HG03565 (cell line): Measurements from ENCODE around the gene TUBGCP2.

ENCODE experiments used
- ATAC-seq: cut with Tn5 transposase; IDR thresholded peaks from one replicate; pipeline ENCODE4 v1.9.1; 2021; ENCODE audit warnings: mild to moderate bottlenecking, moderate library complexity; ENCODE audit not compliant: unreplicated experiment

The TUBGCP2 gene

DNA sequence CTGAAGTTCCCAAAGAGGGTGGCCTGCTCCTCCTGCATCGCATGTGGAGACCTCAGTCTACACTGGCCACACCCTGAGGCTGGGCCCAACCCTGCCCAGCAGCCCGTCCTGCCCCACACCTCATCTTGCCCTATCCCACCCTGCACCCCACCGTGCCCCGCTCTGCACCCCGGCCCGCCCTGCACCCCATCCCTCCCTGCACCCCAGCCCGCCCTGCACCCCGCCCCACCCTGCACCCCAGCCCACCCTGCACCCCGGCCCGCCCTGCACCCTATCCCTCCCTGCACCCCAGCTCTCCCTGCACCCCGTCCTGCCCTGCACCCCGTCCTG, 56.5 kb downstream of the TUBGCP2 start:
- ATAC-seq = no peak

DNA sequence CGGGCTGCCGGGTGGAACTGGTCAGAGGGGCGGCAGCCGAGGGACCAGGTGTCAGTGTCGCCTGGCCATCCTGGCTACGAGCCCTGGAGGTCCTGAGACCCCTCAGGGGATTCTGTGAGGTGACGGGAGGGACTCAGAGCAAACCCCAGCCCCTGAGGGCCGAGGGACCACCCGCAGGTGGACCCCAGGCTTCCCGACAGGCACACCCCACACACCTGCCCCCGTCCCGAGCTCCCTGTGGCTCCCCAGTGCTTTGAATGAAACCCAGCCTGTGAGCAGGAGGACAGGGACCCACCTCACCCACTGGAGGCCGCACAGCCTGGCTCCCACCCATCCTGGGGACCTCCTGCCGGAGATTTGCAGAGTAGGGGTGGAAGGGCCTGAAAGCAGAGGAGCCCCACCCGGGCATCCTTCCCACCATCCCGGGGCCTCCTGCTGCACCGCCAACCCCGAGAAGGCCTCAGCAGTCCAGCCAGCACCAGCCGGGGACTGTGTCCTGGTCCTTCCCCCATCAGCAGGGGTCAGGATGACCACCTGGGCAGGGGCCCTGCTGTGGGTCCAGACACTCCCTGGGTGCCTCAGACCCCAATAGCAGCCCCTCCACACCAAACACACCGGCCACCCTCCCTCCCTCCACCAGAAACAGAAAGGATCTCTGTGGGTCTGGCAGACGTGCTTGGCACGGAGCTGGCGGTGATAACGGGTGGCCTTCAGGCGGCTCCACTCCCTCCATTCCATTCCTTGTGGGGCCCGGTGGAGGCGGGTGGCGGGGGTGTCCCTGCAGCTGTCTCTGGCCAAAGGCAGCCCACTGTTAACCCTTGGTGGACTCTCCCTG, 57.1 kb downstream of the TUBGCP2 start:
- ATAC-seq = no peak

DNA sequence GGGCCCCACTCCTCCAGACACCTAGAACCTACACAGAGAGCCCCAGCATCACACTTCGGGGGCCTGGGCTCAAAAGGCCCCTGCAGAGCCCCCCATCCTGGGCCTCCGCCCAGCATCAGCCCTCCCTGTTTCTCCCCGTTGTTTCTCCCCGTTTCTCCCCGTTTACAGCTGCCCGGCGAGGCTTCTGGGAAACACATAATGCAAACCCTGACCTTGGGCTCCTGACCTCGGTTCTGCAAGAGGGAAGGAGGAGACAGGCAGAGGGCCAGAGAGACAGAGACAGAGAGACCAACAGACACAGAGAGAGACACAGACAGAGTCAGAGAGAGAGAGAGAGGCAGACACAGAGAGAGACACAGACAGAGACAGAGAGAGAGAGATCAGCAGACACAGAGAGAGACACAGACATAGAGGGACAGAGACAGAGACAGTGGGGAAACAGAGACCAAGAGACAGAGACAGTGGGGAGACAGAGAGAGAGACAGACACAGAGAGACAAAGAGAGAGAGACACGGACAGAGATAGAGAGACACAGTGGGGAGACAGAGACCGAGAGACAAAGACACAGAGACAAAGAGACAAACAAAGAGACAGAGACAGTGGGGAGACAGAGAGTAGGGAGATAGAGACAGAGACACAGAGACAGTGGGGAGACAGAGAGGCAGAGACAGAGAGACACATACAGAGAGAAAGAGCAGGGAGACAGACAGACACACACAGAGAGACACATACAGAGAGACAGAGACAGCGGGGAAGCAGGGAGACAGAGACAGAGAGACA, 58.5 kb downstream of the TUBGCP2 start:
- ATAC-seq = no peak

DNA sequence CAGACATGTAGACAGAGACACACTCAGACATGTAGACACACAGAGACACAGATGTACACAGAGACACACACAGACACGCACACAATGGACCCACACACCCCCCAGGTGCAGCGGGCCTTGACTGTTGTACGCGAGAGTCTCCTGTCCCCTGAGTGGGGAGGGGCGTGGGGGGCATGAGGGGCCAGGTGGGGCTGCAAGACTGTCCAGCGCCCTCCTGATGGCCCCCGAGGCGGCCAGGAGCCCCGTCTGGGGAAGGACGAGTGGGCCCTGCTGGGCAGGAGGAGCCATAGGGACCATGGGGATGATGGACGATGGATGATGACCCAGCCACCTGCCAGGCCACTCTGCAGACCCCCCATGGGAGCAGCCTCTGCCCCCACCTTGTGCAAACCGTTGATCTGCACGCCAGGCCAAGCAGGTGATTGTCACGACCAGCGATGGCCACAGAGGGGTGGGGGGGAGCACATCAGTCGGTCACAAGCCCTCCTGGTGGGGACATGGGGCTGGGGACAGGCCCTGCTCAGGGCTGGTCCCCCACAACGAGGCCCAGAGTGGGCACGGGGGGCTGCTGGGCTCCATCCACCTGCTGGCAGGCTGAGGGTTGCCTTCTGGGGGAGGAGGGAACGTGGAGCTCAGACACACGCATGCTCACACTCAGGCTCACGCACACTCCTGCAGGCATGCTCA, 59.4 kb downstream of the TUBGCP2 start:
- ATAC-seq = no peak

DNA sequence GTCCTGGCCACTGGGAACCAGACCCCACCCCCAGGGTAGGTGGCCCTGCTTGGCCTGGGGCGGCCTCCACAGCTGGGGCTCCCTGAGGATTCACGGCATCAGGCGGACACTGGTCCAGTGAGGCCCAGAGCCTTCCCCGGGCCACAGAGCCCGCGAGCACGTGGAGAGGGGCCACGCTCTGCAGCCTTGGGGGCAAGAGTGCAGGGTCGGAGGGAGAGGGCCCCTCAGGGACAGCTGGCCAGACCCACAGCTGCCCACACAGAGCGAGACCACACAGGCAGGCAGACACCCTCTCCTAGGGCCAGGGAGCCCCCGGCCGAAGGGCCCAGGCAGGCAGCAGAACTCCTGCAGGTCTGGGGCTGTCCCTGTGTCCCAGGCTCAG, 60.3 kb downstream of the TUBGCP2 start:
- ATAC-seq = no peak

DNA sequence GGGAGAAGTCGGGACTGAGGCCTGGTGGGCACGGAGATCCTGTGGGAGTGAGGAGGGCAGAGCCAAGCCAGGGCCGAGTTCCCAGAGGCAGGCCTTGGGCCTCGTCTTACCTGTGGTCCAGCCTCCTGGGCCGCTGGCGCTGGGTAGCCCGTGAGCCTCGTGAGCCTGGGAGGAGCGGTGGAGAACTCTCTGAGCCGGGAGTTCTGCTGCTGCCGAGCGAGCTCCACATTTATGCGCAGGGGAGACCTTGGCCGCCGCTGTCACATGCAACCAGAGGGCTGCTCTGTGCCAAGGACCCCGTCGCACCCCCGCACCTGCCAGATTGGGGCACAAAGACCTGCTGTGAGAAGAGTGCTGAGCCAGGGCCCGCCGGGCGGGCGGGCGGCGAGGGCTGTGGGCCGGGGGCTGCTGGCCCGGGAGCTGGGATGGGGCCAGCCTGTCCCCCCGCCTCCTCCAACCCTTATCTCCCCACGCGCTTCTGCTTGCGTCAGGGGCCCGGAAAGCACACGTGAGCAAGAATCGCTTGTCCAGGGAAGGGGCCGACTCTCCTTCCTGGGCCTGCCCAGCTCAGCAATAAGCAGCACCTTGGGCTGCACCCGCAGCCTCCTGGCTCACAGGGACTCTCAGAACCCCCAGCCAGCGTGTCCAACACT, 60.9 kb downstream of the TUBGCP2 start:
- ATAC-seq = no peak

GRCh38 chr10:133246236-133246626, 62.4 kb downstream of the TUBGCP2 start:
- no peak for ATAC-seq

- no peak for ATAC-seq
These were observed 63.0 kb downstream of the TUBGCP2 start for GRCh38 chr10:133245439-133246235.

GRCh38 chr10:133243593-133243992, 65.1 kb downstream of the TUBGCP2 start:
- no peak for ATAC-seq

- no peak for ATAC-seq
These were observed 65.9 kb downstream of the TUBGCP2 start for GRCh38 chr10:133242611-133243356.

DNA sequence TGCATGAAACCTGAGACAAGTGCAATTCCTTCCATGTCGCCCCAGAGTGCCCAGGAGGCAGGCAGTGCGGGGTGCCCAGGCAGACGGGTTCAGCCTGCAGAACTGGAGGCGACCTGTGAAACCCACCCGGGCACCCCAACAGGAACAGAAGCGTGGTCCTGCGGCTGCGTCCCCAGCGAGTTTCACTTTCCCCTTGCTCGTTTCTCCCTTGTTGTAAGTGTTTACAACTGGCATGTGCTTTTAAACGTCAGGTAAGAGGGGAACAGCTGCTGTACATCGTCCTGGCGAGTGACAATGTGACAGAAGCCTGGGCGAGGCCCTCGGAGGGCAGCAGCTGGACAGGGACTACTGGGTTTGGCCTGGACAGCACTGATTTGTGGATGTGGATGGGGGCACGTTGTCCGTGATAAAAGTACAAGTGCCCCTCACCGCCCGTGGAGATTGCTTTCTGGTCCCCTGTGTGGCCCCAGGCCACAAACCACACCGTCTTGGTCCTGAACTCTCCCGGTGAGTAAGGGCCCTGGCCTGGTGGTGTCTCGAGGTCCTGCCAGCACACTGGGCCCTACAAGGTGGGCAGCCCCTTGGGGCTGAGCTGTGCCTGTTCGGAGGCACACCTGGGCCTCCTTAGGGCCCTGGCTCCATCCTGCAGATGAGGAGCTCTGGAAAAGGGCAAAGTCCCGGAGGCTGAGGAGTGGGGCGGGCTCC, 67.0 kb downstream of the TUBGCP2 start:
- ATAC-seq = peak; percentile 61

- ATAC-seq = no peak
These were observed 68.7 kb downstream of the TUBGCP2 start for GRCh38 chr10:133239990-133240389.

DNA sequence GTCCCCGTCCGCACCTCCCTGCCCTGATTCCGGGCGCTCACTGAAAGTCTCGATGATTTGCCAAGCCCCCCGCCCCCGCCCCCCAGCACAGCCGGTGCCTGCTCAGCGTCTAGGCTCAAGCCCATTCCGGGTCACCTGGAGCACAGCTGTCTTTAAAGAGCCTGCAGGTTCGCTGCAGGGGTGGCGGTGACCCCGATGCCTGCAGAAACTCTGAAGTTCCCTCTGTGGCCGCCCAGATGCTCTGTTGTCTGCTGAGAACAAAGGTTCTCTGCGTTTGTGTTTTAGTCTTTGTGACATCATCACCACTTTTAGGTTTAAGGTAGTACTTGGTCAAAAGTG, 70.2 kb downstream of the TUBGCP2 start:
- no peak for ATAC-seq

GRCh38 chr10:133237588-133238465, 70.8 kb downstream of the TUBGCP2 start, which contains the start of gene VENTX:
Gene VENTX (plus strand): TSS chr10:133237855. CDS start chr10:133237915, 60 bp downstream.
- ATAC-seq = no peak

DNA sequence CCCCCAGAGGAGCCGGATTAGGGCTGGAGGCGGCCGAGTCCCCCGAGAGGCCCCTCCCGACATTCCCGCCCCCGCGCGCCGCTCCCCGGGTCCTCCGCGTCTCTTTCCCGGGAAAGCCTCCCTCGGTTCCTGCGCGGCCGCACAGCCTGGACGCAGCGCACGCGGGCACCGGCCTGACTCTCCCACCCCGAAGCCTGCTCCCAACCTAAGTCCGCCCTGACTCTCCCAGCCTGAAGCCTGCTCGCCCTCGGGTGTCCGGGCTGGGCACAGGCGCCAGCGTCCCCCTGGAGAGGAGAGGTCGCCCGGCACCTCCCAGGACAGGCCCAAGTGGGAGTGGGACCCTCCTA, 71.5 kb downstream of the TUBGCP2 start:
- ATAC-seq = no peak

DNA sequence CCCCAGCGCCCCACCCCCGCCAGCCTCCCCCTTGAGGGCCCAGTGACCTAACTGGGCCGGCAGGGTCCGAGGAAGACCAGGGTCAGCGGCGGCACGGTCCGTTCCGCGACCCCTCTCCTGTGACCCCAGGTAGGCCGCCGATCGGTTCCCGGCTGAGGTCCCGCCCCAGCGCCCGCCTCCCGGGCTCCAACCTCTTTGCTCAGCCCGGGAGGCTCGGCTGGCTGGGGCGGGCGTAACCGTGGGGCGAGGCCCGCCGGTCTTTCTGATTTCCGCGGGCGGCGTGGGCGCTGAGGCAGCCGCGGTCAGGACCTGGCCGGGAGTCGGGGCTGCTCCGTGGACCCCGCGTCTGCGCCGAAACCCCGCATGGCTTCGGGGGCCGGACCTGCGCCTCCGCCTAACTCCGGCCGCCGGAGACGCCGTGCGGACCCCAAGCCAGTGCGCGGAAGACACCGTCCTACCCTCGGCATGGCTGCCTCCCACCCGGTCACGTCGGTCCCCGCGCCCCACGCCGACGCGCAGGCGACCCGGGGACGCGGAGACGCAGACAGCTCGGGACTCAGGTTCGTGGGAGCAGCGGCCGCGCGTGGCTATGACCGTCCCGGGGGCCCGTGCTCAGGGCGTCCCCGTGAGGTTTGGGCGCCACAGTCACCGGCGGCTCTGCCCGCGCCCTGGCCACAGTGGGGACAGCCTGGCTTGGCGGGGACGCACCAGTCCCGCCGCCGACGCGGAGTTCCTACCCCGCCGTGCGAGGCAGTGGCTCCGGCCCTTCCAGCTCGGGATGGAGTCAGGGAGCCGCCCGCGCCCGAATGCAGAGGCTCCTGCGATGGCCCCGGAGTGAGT, 72.1 kb downstream of the TUBGCP2 start:
- no peak for ATAC-seq

DNA sequence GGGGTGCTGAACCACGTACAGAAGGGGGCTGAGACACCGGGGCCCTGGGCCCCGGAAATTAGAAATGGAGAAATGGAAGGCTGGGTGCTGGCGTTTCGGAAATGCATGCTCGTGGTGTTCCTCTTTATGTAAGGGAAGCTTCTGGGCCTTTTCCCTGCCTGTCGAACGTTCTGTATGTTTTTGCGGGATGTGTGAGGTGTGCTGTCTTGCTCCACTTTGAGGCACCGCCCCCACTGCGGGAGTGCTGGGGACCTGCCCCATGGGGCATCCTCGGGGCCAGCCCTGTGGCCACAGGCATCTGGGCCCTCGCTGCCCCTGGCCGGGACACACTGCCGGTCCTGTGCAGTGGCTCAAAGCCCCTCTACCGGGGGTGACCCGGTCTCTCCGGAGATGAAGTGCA, 72.7 kb downstream of the TUBGCP2 start:
- no peak for ATAC-seq
